Body of pancreas (tissue), 4 donors: Measurements from ENCODE around the gene NCOA3. TPM values are rescaled to one million over a fixed set of nuclear protein-coding genes. Genes with fewer than 3 reads are reported as not detected.

ENCODE experiments used
- ATAC-seq: fragments of 150-250 bp; one replicate; pipeline ENCODE4 v1.9.1; 2016
- DNase-seq, 4 donors: peaks; one replicate each; pipeline ENCODE4 v3.0.0-alpha.2; 2019
- H3K27ac ChIP-seq, 4 donors: fragments of 200-600 bp; sonication (generic); 1 replicate in 3 of 4; 2 replicates in 1 of 4; pipeline versions ENCODE4 v1.5.1 to v1.6.1; 2016 to 2019; ENCODE audit warnings: mild to moderate bottlenecking in 1 of 4, mixed read lengths in 1 of 4, moderate library complexity in 1 of 4
- H3K27me3 ChIP-seq, 2 donors: fragments of 200-600 bp; sonication (generic); one replicate each; pipeline ENCODE4 v1.6.0; 2016; ENCODE audit warnings: mild to moderate bottlenecking in 1 of 2
- H3K36me3 ChIP-seq, 2 donors: fragments of 200-600 bp; sonication (generic); replicated peaks in 1 of 2; 2 replicates each; pipeline ENCODE4 v1.5.1; 2016; ENCODE audit warnings: low read depth in 2 of 2; ENCODE audit not compliant: insufficient read depth in 1 of 2
- H3K4me1 ChIP-seq: fragments of 200-600 bp; sonication (generic); one replicate; pipeline ENCODE4 v1.6.0; 2016
- H3K4me3 ChIP-seq, 2 donors: fragments of 200-600 bp; sonication (generic); 1 replicate in 1 of 2; 2 replicates in 1 of 2; pipeline ENCODE4 v1.5.1; 2016 to 2019
- H3K9me3 ChIP-seq, 3 donors: fragments of 200-600 bp; sonication (generic); 1 replicate in 2 of 3; 2 replicates in 1 of 3; pipeline ENCODE4 v1.5.1; 2016
- CTCF ChIP-seq, 7 experiments: fragments of 450-650 bp in 4 of 7; fragments of 200-600 bp in 3 of 7; sonication (generic) in 3 of 7; IDR thresholded peaks; one replicate each; pipeline ENCODE4 v1.5.1; 2016 to 2019; ENCODE audit warnings: antibody characterized with exemption in 7 of 7
- POLR2A ChIP-seq, 3 donors: fragments of 450-650 bp; IDR thresholded peaks; one replicate each; pipeline ENCODE4 v1.6.1; 2016; ENCODE audit warnings: antibody characterized with exemption in 3 of 3, mild to moderate bottlenecking in 2 of 3
- WGBS, 2 donors: methylation state at CpG; one replicate each; pipeline ENCODE4 v1.1.5; 2017; 5-methylcytosine and 5-hydroxymethylcytosine counted together
- intact Hi-C: fragments of 100-400 bp; cut with DNase I; formaldehyde crosslinking; loops from one replicate; pipeline ENCODE4 v1.15.1; 2023
- total RNA-seq, 2 donors: library from RNA; depleted of rRNA; stranded (reverse); fragments of >200 nt; gene quantifications; one replicate each; pipeline ENCODE4 v1.1.0, GENCODE V29; 2016

NCOA3 gene
- total RNA-seq, 2 donors from 2014 or later = 14.8 to 17.1 TPM

GRCh38 chr20:47623206-47623605, 121.5 kb downstream of the NCOA3 start:
- DNase-seq = no peak
- no peaks in the 10 kb centered on the region for H3K4me1 ChIP-seq
- no peaks in the 10 kb centered on the region for H3K27me3 ChIP-seq
- no peak overlapping the region for H3K4me3 ChIP-seq
- 64 to 73% methylated on average over 2 of the region's 2 CpGs for WGBS, 2 donors
- no peak for TF ChIP-seq POLR2A (IDR thresholded peaks at IDR 0.05)
- no peak for TF ChIP-seq CTCF (IDR thresholded peaks at IDR 0.05)
- no peak for ATAC-seq
- H3K27ac ChIP-seq = no peak overlapping the region
- intact Hi-C loops = loop anchor here (5.0 to 10.0 kb wide), 2 partner anchors 236 to 428 kb away; no protein-coding TSS in a partner anchor
- H3K36me3 ChIP-seq = peaks cover 0 to 3% of the 10 kb centered on the region in 2 donors
- no peaks in the 10 kb centered on the region for H3K9me3 ChIP-seq

- no peak for ATAC-seq
- H3K36me3 ChIP-seq = peaks cover 0 to 3% of the 10 kb centered on the region in 2 donors
Measured at GRCh38 chr20:47627540-47627939, 125.9 kb downstream of the NCOA3 start.

DNA sequence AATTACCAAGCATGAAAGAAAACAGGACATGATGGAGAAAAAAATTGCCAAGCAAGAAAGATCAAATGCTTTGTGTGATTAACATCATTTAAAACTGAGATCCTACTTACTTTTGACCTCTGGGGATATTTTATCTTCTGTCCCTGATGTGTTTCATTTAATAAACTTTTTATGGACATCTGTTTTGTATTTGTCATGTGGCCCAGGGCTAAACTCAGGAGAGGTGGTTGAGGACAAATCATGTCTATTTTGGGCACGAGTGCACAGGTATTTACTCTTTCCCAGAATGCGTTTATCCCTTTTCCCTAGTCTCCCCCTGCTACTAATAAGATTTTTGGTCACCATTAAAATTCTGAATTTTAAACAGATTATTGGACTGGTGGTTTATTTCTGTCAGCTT, 128.2 kb downstream of the NCOA3 start:
- no peak overlapping the region for H3K4me3 ChIP-seq
- DNase-seq = no peak
- TF ChIP-seq CTCF (IDR thresholded peaks at IDR 0.05) (no peak), POLR2A (IDR thresholded peaks at IDR 0.05) (no peak)
- H3K9me3 ChIP-seq = no peaks in the 10 kb centered on the region
- no peaks in the 10 kb centered on the region for H3K27me3 ChIP-seq
- intact Hi-C loops = loop anchor here (10.0 kb wide), 1 partner anchor 435 kb away; no protein-coding TSS in a partner anchor
- H3K27ac ChIP-seq = no peak overlapping the region
- WGBS, 2 donors = 86 to 88% methylated on average over 2 of the region's 2 CpGs
- no peak for ATAC-seq
- H3K4me1 ChIP-seq = no peaks in the 10 kb centered on the region
- H3K36me3 ChIP-seq = no peaks in the 10 kb centered on the region

More at GRCh38 chr20:47627540-47627939, 125.9 kb downstream of the NCOA3 start:
- intact Hi-C loops = loop anchor here (10.0 kb wide), 1 partner anchor 433 kb away; no protein-coding TSS in a partner anchor
- TF ChIP-seq POLR2A (IDR thresholded peaks at IDR 0.05) (no peak), CTCF (IDR thresholded peaks at IDR 0.05) (no peak)
- Histone ChIP-seq H3K4me1 (no peaks in the 10 kb centered on the region), H3K27ac (no peak overlapping the region), H3K9me3 (no peaks in the 10 kb centered on the region), H3K4me3 (no peak overlapping the region), H3K27me3 (no peaks in the 10 kb centered on the region)
- 89 to 94% methylated on average over 4 of the region's 4 CpGs for WGBS, 2 donors
- DNase-seq = no peak

GRCh38 chr20:47631078-47631477, 129.4 kb downstream of the NCOA3 start:
- Histone ChIP-seq H3K27ac (no peak overlapping the region), H3K9me3 (no peaks in the 10 kb centered on the region), H3K27me3 (no peaks in the 10 kb centered on the region), H3K36me3 (peaks cover 0 to 6% of the 10 kb centered on the region in 2 donors), H3K4me3 (no peak overlapping the region), H3K4me1 (no peaks in the 10 kb centered on the region)
- intact Hi-C loops = no loop called here
- DNase-seq (no peak), ATAC-seq (no peak)
- TF ChIP-seq POLR2A (IDR thresholded peaks at IDR 0.05) = no peak

GRCh38 chr20:47635256-47635655, 133.6 kb downstream of the NCOA3 start:
- H3K27me3 ChIP-seq = no peaks in the 10 kb centered on the region
- no peak overlapping the region for H3K27ac ChIP-seq
- intact Hi-C loops = no loop called here
- TF ChIP-seq CTCF (IDR thresholded peaks at IDR 0.05) = no peak
- no peak for TF ChIP-seq POLR2A (IDR thresholded peaks at IDR 0.05)
- H3K4me3 ChIP-seq = no peak overlapping the region
- no peaks in the 10 kb centered on the region for H3K4me1 ChIP-seq
- WGBS, 2 donors = 92 to 98% methylated on average over 4 of the region's 4 CpGs
- H3K9me3 ChIP-seq = no peaks in the 10 kb centered on the region
- H3K36me3 ChIP-seq = peaks cover 0 to 19% of the 10 kb centered on the region in 2 donors
- DNase-seq = no peak
- no peak for ATAC-seq
